GM21723 (cell line): ENCODE results near the gene SKIDA1.

ENCODE experiments used
- ATAC-seq: cut with Tn5 transposase; IDR thresholded peaks from one replicate; pipeline ENCODE4 v1.9.1; 2021; ENCODE audit warnings: mild to moderate bottlenecking, moderate library complexity; ENCODE audit not compliant: unreplicated experiment

Gene SKIDA1

GRCh38 chr10:21517134-21518031 is 8.1 kb downstream of the SKIDA1 start:
- peak; percentile 62 for ATAC-seq

GRCh38 chr10:21516242-21517131 is 9.0 kb downstream of the SKIDA1 start:
- ATAC-seq, result peak; percentile 68

GRCh38 chr10:21515361-21516241 is 9.9 kb downstream of the SKIDA1 start:
- no peak for ATAC-seq

- no peak for ATAC-seq
Observed at GRCh38 chr10:21514818-21515351, 10.6 kb downstream of the SKIDA1 start.

- no peak for ATAC-seq
Observed at GRCh38 chr10:21514129-21514817, 11.2 kb downstream of the SKIDA1 start.

GRCh38 chr10:21513405-21513788 is 12.1 kb downstream of the SKIDA1 start:
- no peak for ATAC-seq

- ATAC-seq, result no peak
Observed at GRCh38 chr10:21512573-21513404, 12.7 kb downstream of the SKIDA1 start.

- ATAC-seq, result no peak
Observed at GRCh38 chr10:21511946-21512572, 13.4 kb downstream of the SKIDA1 start.

GRCh38 chr10:21511095-21511570 is 14.3 kb downstream of the SKIDA1 start:
- no peak for ATAC-seq

- no peak for ATAC-seq
Observed at GRCh38 chr10:21510241-21511094, 15.0 kb downstream of the SKIDA1 start.

GRCh38 chr10:21509341-21510240 is 15.9 kb downstream of the SKIDA1 start:
- no peak for ATAC-seq

GRCh38 chr10:21508706-21509331 is 16.7 kb downstream of the SKIDA1 start:
- no peak for ATAC-seq

- ATAC-seq, result no peak
Observed at GRCh38 chr10:21507150-21507549, 18.3 kb downstream of the SKIDA1 start.

GRCh38 chr10:21506351-21506750 is 19.1 kb downstream of the SKIDA1 start:
- no peak for ATAC-seq

GRCh38 chr10:21505711-21506278 is 19.7 kb downstream of the SKIDA1 start:
- ATAC-seq, result no peak

GRCh38 chr10:21503542-21503941 is 21.9 kb downstream of the SKIDA1 start:
- no peak for ATAC-seq
